ENCODE results near the gene FAF1.

Gene FAF1

DNA sequence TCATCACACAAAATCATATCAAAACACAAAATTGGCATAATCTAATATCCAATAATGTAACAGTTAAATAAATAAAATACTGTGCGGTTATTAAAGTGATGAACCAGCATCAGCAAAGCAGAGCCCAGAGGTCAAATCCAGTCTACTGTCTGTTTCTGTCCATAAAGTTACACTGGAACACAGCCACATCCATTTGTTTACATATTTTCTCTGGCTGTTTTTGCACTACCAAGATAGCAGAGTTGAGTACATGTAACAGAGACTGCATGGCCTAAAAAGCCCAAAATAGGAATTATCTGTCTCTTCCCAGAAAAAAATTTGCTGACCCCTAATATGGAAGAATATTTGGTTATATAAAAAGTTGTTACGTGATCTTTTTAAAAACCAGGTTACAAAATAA is 294.7 kb downstream of the FAF1 start:
- no peak overlapping the region for H3K27ac ChIP-seq (ENCODE audit: low read depth, low read length)
- H3K9me3 ChIP-seq (ENCODE audit: control insufficient read depth in 1 of 2, low read length in 2 of 2), result no peaks in the 10 kb centered on the region
- H3K36me3 ChIP-seq (ENCODE audit: control insufficient read depth in 1 of 2, insufficient read depth in 2 of 2, low read length in 2 of 2), result no peaks in the 10 kb centered on the region
- no peaks in the 10 kb centered on the region for H3K27me3 ChIP-seq (ENCODE audit: control insufficient read depth in 1 of 2, insufficient read depth in 2 of 2, low read length in 2 of 2)
- H3K4me1 ChIP-seq (ENCODE audit: control insufficient read depth in 1 of 2, insufficient read depth in 2 of 2, low read length in 2 of 2), result peaks cover 0 to 4% of the 10 kb centered on the region in 2 donors
- no peak overlapping the region for H3K4me3 ChIP-seq (ENCODE audit: low read depth in 1 of 2, low read length in 2 of 2)
- H3K9ac ChIP-seq (ENCODE audit: low read depth in 1 of 2, low read length in 2 of 2), result no peak overlapping the region

DNA sequence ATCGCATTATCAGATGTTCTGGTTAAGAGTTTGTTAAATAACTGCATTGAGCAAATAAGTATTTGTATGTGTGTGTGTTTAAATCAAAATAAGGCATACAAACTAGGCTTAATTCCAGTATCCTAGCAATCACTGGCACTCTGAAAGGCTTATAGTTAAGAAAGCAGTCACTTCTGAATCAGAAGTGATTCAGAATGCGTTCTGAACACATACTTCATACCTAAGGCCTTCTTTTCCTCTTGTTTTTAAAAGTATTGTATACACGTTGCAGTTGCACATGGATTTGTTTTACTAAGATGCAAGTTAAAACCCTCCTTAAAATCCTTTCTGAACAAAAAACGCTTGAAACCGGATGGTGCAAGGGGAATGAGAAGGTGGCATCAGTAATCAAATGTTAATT is 298.4 kb downstream of the FAF1 start:
- no peaks in the 10 kb centered on the region for H3K27me3 ChIP-seq (ENCODE audit: control insufficient read depth in 1 of 2, insufficient read depth in 2 of 2, low read length in 2 of 2)
- no peaks in the 10 kb centered on the region for H3K36me3 ChIP-seq (ENCODE audit: control insufficient read depth in 1 of 2, insufficient read depth in 2 of 2, low read length in 2 of 2)
- H3K27ac ChIP-seq (ENCODE audit: low read depth, low read length), result no peak overlapping the region
- H3K4me3 ChIP-seq (ENCODE audit: low read depth in 1 of 2, low read length in 2 of 2), result no peak overlapping the region
- H3K4me1 ChIP-seq (ENCODE audit: control insufficient read depth in 1 of 2, insufficient read depth in 2 of 2, low read length in 2 of 2), result no peaks in the 10 kb centered on the region
- H3K9me3 ChIP-seq (ENCODE audit: control insufficient read depth in 1 of 2, low read length in 2 of 2), result no peaks in the 10 kb centered on the region
- H3K9ac ChIP-seq (ENCODE audit: low read depth in 1 of 2, low read length in 2 of 2), result no peak overlapping the region

DNA sequence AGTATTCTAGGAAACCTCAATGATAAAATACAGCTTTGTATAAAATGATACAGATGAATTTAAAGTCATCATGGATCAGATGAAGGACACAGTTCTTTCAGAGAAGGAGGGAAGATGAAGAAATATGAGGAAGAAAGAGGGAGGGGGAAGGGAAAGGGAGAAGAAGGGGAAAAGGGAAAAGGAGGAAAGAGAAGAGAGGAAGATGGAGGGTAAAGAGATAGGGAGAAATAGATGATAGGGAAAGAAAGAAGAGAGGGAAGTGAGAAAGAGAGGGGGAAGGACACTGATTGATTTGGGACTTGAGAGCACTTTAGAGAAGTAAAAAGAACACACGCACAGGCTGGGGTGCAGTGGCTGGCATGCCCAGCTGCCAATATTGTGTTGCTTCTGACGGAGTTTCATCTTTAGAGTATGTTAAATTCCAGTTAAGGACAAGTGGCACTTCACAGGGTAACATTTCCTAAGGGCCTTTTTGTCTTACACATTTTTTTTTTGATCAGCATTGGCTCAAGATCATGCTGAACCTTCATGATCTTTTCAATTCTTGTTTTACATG is 300.9 kb downstream of the FAF1 start:
- Histone ChIP-seq H3K4me3 (ENCODE audit: low read depth in 1 of 2, low read length in 2 of 2) (no peak overlapping the region), H3K4me1 (ENCODE audit: control insufficient read depth in 1 of 2, insufficient read depth in 2 of 2, low read length in 2 of 2) (no peaks in the 10 kb centered on the region), H3K27ac (ENCODE audit: low read depth, low read length) (no peak overlapping the region), H3K27me3 (ENCODE audit: control insufficient read depth in 1 of 2, insufficient read depth in 2 of 2, low read length in 2 of 2) (no peaks in the 10 kb centered on the region), H3K36me3 (ENCODE audit: control insufficient read depth in 1 of 2, insufficient read depth in 2 of 2, low read length in 2 of 2) (no peaks in the 10 kb centered on the region), H3K9me3 (ENCODE audit: control insufficient read depth in 1 of 2, low read length in 2 of 2) (no peaks in the 10 kb centered on the region), H3K9ac (ENCODE audit: low read depth in 1 of 2, low read length in 2 of 2) (no peak overlapping the region)

- Histone ChIP-seq H3K27me3 (ENCODE audit: control insufficient read depth in 1 of 2, insufficient read depth in 2 of 2, low read length in 2 of 2) (no peaks in the 10 kb centered on the region), H3K4me3 (ENCODE audit: low read depth in 1 of 2, low read length in 2 of 2) (no peak overlapping the region), H3K27ac (ENCODE audit: low read depth, low read length) (no peak overlapping the region), H3K36me3 (ENCODE audit: control insufficient read depth in 1 of 2, insufficient read depth in 2 of 2, low read length in 2 of 2) (no peaks in the 10 kb centered on the region), H3K4me1 (ENCODE audit: control insufficient read depth in 1 of 2, insufficient read depth in 2 of 2, low read length in 2 of 2) (no peaks in the 10 kb centered on the region), H3K9me3 (ENCODE audit: control insufficient read depth in 1 of 2, low read length in 2 of 2) (no peaks in the 10 kb centered on the region), H3K9ac (ENCODE audit: low read depth in 1 of 2, low read length in 2 of 2) (no peak overlapping the region)
Measured at GRCh38 chr1:50658459-50659076, 301.5 kb downstream of the FAF1 start.

- Histone ChIP-seq H3K9ac (ENCODE audit: low read depth in 1 of 2, low read length in 2 of 2) (no peak overlapping the region), H3K27me3 (ENCODE audit: control insufficient read depth in 1 of 2, insufficient read depth in 2 of 2, low read length in 2 of 2) (no peaks in the 10 kb centered on the region), H3K4me3 (ENCODE audit: low read depth in 1 of 2, low read length in 2 of 2) (no peak overlapping the region), H3K4me1 (ENCODE audit: control insufficient read depth in 1 of 2, insufficient read depth in 2 of 2, low read length in 2 of 2) (peaks cover 0 to under 1% of the 10 kb centered on the region in 2 donors), H3K27ac (ENCODE audit: low read depth, low read length) (no peak overlapping the region), H3K9me3 (ENCODE audit: control insufficient read depth in 1 of 2, low read length in 2 of 2) (no peaks in the 10 kb centered on the region), H3K36me3 (ENCODE audit: control insufficient read depth in 1 of 2, insufficient read depth in 2 of 2, low read length in 2 of 2) (no peaks in the 10 kb centered on the region)
Measured at GRCh38 chr1:50656931-50657330, 303.1 kb downstream of the FAF1 start.

DNA sequence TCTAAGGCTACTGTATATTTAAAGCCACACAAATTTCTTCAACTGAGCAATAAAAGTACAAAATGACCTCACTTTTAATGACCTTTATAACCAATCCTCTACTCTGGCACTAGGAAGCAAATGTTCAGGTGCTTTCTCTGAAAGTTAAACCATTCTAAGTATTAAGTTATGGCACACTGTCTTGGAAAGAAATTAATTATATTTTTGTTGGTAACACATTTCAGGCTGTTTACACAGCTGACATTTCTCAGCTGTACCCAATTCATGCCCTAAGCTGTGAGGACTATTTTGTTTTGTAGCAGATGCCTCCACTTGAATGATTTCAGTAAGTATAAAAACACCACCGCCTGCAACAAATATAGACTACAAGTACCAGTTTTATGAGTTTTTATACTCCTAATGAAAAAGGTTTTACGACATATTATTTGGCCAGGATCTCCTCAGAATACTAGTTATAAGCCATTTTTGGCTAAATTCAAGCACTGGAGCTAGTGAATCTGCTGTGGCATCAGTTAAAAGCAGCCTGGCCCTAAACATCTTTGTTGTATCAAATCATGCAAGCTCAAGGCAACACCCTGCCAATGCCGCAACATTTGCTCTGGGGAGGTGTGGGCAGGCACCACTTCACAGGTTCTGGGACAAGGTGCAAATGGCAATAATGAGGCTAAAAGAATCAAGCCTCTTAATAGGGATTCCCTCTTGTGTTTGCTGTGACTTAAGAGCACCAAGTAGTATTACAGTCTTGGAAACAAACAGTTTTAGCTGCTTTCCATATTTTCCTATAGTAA is 308.4 kb downstream of the FAF1 start:
- no peaks in the 10 kb centered on the region for H3K27me3 ChIP-seq (ENCODE audit: control insufficient read depth in 1 of 2, insufficient read depth in 2 of 2, low read length in 2 of 2)
- no peaks in the 10 kb centered on the region for H3K36me3 ChIP-seq (ENCODE audit: control insufficient read depth in 1 of 2, insufficient read depth in 2 of 2, low read length in 2 of 2)
- H3K4me3 ChIP-seq (ENCODE audit: low read depth in 1 of 2, low read length in 2 of 2), result no peak overlapping the region
- H3K4me1 ChIP-seq (ENCODE audit: control insufficient read depth in 1 of 2, insufficient read depth in 2 of 2, low read length in 2 of 2), result peaks cover 4 to 8% of the 10 kb centered on the region in 2 donors
- no peak overlapping the region for H3K9ac ChIP-seq (ENCODE audit: low read depth in 1 of 2, low read length in 2 of 2)
- no peaks in the 10 kb centered on the region for H3K9me3 ChIP-seq (ENCODE audit: control insufficient read depth in 1 of 2, low read length in 2 of 2)
- H3K27ac ChIP-seq (ENCODE audit: low read depth, low read length), result no peak overlapping the region

DNA sequence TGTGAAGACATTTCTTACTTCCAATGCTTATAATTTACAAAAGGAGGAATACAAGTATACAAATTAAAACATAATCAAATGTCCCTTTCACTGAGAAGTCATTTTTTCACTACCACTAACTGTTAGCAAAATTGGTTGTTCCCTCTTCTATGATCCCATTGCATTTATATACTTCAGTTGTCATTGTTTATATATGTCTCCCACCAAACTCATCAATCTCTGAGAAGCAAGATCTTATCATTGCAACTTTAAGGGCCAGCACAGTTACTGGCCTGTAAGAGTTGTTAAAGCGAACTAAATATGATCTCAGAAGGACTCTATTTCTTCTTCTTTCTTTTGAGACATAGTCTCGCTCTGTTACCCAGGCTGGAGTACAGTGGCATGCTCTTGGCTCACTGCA is 313.5 kb downstream of the FAF1 start:
- peaks cover 3% of the 10 kb centered on the region in 2 donors for H3K4me1 ChIP-seq (ENCODE audit: control insufficient read depth in 1 of 2, insufficient read depth in 2 of 2, low read length in 2 of 2)
- H3K9me3 ChIP-seq (ENCODE audit: control insufficient read depth in 1 of 2, low read length in 2 of 2), result no peaks in the 10 kb centered on the region
- no peak overlapping the region for H3K27ac ChIP-seq (ENCODE audit: low read depth, low read length)
- peaks cover 0 to 4% of the 10 kb centered on the region in 2 donors for H3K36me3 ChIP-seq (ENCODE audit: control insufficient read depth in 1 of 2, insufficient read depth in 2 of 2, low read length in 2 of 2)
- H3K9ac ChIP-seq (ENCODE audit: low read depth in 1 of 2, low read length in 2 of 2), result no peak overlapping the region
- no peak overlapping the region for H3K4me3 ChIP-seq (ENCODE audit: low read depth in 1 of 2, low read length in 2 of 2)
- no peaks in the 10 kb centered on the region for H3K27me3 ChIP-seq (ENCODE audit: control insufficient read depth in 1 of 2, insufficient read depth in 2 of 2, low read length in 2 of 2)

DNA sequence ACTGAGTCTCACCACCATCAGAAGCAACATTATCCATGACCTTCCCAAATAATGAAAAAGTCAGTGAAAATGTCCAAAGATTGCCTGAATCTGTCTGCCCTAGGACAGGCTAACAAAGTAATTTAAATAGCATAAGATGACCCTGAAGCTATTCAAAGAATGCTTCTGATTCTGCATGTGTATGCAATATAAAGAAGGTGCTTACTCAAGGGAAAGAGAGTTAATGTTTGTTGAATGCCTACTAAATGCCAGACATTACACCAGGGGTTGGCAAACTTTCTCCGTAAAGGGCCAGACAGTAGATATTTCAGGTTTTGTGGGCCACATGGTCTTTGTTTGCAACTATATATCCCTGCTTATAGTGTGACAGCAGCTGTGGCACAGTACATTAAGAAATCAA is 314.9 kb downstream of the FAF1 start:
- Histone ChIP-seq H3K27me3 (ENCODE audit: control insufficient read depth in 1 of 2, insufficient read depth in 2 of 2, low read length in 2 of 2) (no peaks in the 10 kb centered on the region), H3K27ac (ENCODE audit: low read depth, low read length) (no peak overlapping the region), H3K4me3 (ENCODE audit: low read depth in 1 of 2, low read length in 2 of 2) (no peak overlapping the region), H3K36me3 (ENCODE audit: control insufficient read depth in 1 of 2, insufficient read depth in 2 of 2, low read length in 2 of 2) (peaks cover 0 to 4% of the 10 kb centered on the region in 2 donors), H3K9me3 (ENCODE audit: control insufficient read depth in 1 of 2, low read length in 2 of 2) (no peaks in the 10 kb centered on the region), H3K9ac (ENCODE audit: low read depth in 1 of 2, low read length in 2 of 2) (no peak overlapping the region), H3K4me1 (ENCODE audit: control insufficient read depth in 1 of 2, insufficient read depth in 2 of 2, low read length in 2 of 2) (no peaks in the 10 kb centered on the region)

DNA sequence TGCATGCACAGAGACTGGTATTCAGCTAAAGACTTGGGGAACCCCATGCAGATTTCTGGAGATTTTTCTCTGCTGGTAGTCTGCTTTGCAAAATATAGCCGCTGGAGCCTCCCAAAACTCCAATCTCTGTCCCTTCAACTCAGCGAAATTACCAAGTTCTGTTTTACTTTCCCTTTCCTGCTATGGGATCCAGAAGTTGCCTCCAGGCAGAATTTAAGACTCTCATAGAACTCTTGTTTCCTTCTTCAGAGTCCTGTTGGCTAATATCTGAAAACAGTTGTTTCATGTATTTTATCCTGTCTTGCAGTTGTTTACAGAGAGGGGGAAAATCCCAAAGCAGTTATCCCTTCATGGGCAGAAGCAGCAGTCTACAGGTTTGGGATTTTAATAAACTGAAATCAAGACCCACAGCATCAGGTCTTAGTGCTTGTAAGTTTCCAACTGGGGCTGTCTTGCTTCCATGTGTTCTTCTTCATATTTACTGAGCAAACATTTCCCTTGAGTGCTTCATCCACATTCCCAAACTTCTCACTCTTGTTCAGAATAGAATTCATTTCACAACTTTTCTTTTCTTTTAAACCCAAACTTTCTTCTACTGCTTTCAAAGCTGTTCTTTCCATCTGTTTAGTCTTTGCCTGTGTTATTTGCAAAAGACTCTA is 315.5 kb downstream of the FAF1 start:
- H3K27ac ChIP-seq (ENCODE audit: low read depth, low read length), result no peak overlapping the region
- no peaks in the 10 kb centered on the region for H3K4me1 ChIP-seq (ENCODE audit: control insufficient read depth in 1 of 2, insufficient read depth in 2 of 2, low read length in 2 of 2)
- no peak overlapping the region for H3K4me3 ChIP-seq (ENCODE audit: low read depth in 1 of 2, low read length in 2 of 2)
- no peak overlapping the region for H3K9ac ChIP-seq (ENCODE audit: low read depth in 1 of 2, low read length in 2 of 2)
- no peaks in the 10 kb centered on the region for H3K9me3 ChIP-seq (ENCODE audit: control insufficient read depth in 1 of 2, low read length in 2 of 2)
- peaks cover 0 to 4% of the 10 kb centered on the region in 2 donors for H3K36me3 ChIP-seq (ENCODE audit: control insufficient read depth in 1 of 2, insufficient read depth in 2 of 2, low read length in 2 of 2)
- H3K27me3 ChIP-seq (ENCODE audit: control insufficient read depth in 1 of 2, insufficient read depth in 2 of 2, low read length in 2 of 2), result no peaks in the 10 kb centered on the region

GRCh38 chr1:50637460-50637859 is 322.6 kb downstream of the FAF1 start:
- Histone ChIP-seq H3K4me1 (ENCODE audit: control insufficient read depth in 1 of 2, insufficient read depth in 2 of 2, low read length in 2 of 2) (peaks cover 0 to 7% of the 10 kb centered on the region in 2 donors), H3K9ac (ENCODE audit: low read depth in 1 of 2, low read length in 2 of 2) (no peak overlapping the region), H3K4me3 (ENCODE audit: low read depth in 1 of 2, low read length in 2 of 2) (no peak overlapping the region), H3K36me3 (ENCODE audit: control insufficient read depth in 1 of 2, insufficient read depth in 2 of 2, low read length in 2 of 2) (no peaks in the 10 kb centered on the region), H3K9me3 (ENCODE audit: control insufficient read depth in 1 of 2, low read length in 2 of 2) (no peaks in the 10 kb centered on the region), H3K27me3 (ENCODE audit: control insufficient read depth in 1 of 2, insufficient read depth in 2 of 2, low read length in 2 of 2) (no peaks in the 10 kb centered on the region), H3K27ac (ENCODE audit: low read depth, low read length) (no peak overlapping the region)

Data from duodenal mucosa (tissue), 2 donors.